ENCODE measurements around the gene TBR1.

Gene TBR1

GRCh38 chr2:161423421-161424393 is 7.6 kb downstream of the TBR1 start:
- no peak for DNase-seq (ENCODE audit: low read depth in 2 of 2)
- no peak overlapping the region for H3K4me3 ChIP-seq (replicated peaks in 1 of 2; ENCODE audit: low read depth in 2 of 2, low read length in 2 of 2)

GRCh38 chr2:161424394-161424769 is 8.3 kb downstream of the TBR1 start:
- TF ChIP-seq CTCF (IDR thresholded peaks at IDR 0.05; ENCODE audit: low read depth, low read length) = no peak
- no peak for DNase-seq (ENCODE audit: low read depth in 2 of 2)

More at GRCh38 chr2:161423421-161424393, 7.6 kb downstream of the TBR1 start:
- TF ChIP-seq CTCF (IDR thresholded peaks at IDR 0.05; ENCODE audit: low read depth, low read length) = no peak

GRCh38 chr2:161424891-161425727 is 9.0 kb downstream of the TBR1 start:
- no peak for TF ChIP-seq CTCF (IDR thresholded peaks at IDR 0.05; ENCODE audit: low read depth, low read length)
- no peak overlapping the region for H3K4me3 ChIP-seq (replicated peaks in 1 of 2; ENCODE audit: low read depth in 2 of 2, low read length in 2 of 2)
- no peak for DNase-seq (ENCODE audit: low read depth in 2 of 2)

More at GRCh38 chr2:161424394-161424769, 8.3 kb downstream of the TBR1 start:
- H3K4me3 ChIP-seq (replicated peaks in 1 of 2; ENCODE audit: low read depth in 2 of 2, low read length in 2 of 2) = no peak overlapping the region

- no peak for DNase-seq (ENCODE audit: low read depth in 2 of 2)
- TF ChIP-seq CTCF (IDR thresholded peaks at IDR 0.05; ENCODE audit: low read depth, low read length) = no peak
- H3K4me3 ChIP-seq (replicated peaks in 1 of 2; ENCODE audit: low read depth in 2 of 2, low read length in 2 of 2) = no peak overlapping the region
Measured at GRCh38 chr2:161425728-161426454, 9.8 kb downstream of the TBR1 start.

- DNase-seq (ENCODE audit: low read depth in 2 of 2) = peak in 1 of 2 donors; percentile 56
- H3K4me3 ChIP-seq (replicated peaks in 1 of 2; ENCODE audit: low read depth in 2 of 2, low read length in 2 of 2) = no peak overlapping the region
- TF ChIP-seq CTCF (IDR thresholded peaks at IDR 0.05; ENCODE audit: low read depth, low read length) = peak; percentile 70
Measured at GRCh38 chr2:161426455-161426921, 10.4 kb downstream of the TBR1 start.
